ENCODE measurements around the gene CSRP1. TPM values are rescaled to one million over a fixed set of nuclear protein-coding genes. Genes with fewer than 3 reads are reported as not detected.

Gene CSRP1
- total RNA-seq, 3 donors from 2014 or later: 150 to 1,587 (median 214) TPM

GRCh38 chr1:201466492-201466891 is 40.4 kb downstream of the CSRP1 start:
- no peak for ATAC-seq
- TF ChIP-seq CTCF (IDR thresholded peaks at IDR 0.05): no peak
- no peaks in the 10 kb centered on the region for H3K36me3 ChIP-seq (ENCODE audit: low read depth)
- DNase-seq: peak in 2 of 3 donors; percentile 67 to 72
- no peaks in the 10 kb centered on the region for H3K9me3 ChIP-seq
- H3K4me3 ChIP-seq: no peak overlapping the region
- H3K4me1 ChIP-seq (ENCODE audit: low read depth): peaks cover 20% of the 10 kb centered on the region
- intact Hi-C loops (cut with DNase I, micrococcal nuclease): no loop called here

GRCh38 chr1:201465698-201466290 is 41.1 kb downstream of the CSRP1 start:
- no peaks in the 10 kb centered on the region for H3K9me3 ChIP-seq
- H3K36me3 ChIP-seq (ENCODE audit: low read depth): no peaks in the 10 kb centered on the region
- DNase-seq (no peak), ATAC-seq (no peak)
- H3K4me3 ChIP-seq: no peak overlapping the region
- peaks cover 20% of the 10 kb centered on the region for H3K4me1 ChIP-seq (ENCODE audit: low read depth)
- TF ChIP-seq CTCF (IDR thresholded peaks at IDR 0.05): no peak
- intact Hi-C loops (cut with DNase I, micrococcal nuclease): no loop called here

GRCh38 chr1:201463071-201463552 is 43.8 kb downstream of the CSRP1 start:
- Histone ChIP-seq H3K36me3 (ENCODE audit: low read depth) (no peaks in the 10 kb centered on the region), H3K4me3 (no peak overlapping the region), H3K4me1 (ENCODE audit: low read depth) (peaks cover 9% of the 10 kb centered on the region), H3K9me3 (no peaks in the 10 kb centered on the region)
- TF ChIP-seq CTCF (IDR thresholded peaks at IDR 0.05): no peak
- DNase-seq: no peak
- no peak for ATAC-seq
- intact Hi-C loops (cut with DNase I, micrococcal nuclease): no loop called here

- DNase-seq: peak; percentile 50 to 81 (median 56)
- H3K4me3 ChIP-seq: no peak overlapping the region
- no peak for TF ChIP-seq CTCF (IDR thresholded peaks at IDR 0.05)
- H3K36me3 ChIP-seq (ENCODE audit: low read depth): no peaks in the 10 kb centered on the region
- ATAC-seq: peak; percentile 64
- intact Hi-C loops (cut with DNase I, micrococcal nuclease): no loop called here
- no peaks in the 10 kb centered on the region for H3K9me3 ChIP-seq
- H3K4me1 ChIP-seq (ENCODE audit: low read depth): peaks cover 4% of the 10 kb centered on the region
These were observed 45.1 kb downstream of the CSRP1 start for GRCh38 chr1:201461645-201462441.

GRCh38 chr1:201460814-201461644 is 45.9 kb downstream of the CSRP1 start:
- peak; percentile 70 for ATAC-seq
- Histone ChIP-seq H3K4me3 (no peak overlapping the region), H3K36me3 (ENCODE audit: low read depth) (no peaks in the 10 kb centered on the region), H3K9me3 (no peaks in the 10 kb centered on the region), H3K4me1 (ENCODE audit: low read depth) (no peaks in the 10 kb centered on the region)
- intact Hi-C loops (cut with DNase I, micrococcal nuclease): no loop called here
- DNase-seq: no peak
- no peak for TF ChIP-seq CTCF (IDR thresholded peaks at IDR 0.05)

Measured in mucosa of descending colon (tissue), 3 donors.